GM18517 (cell line): Measurements from ENCODE around the gene NR1H4.
"Not testable (repeated sequence)": the region's sequence is repeated elsewhere in the genome, so short reads cannot be mapped to it uniquely, and the experiment has no call there.

Experiments used
- ATAC-seq: cut with Tn5 transposase; IDR thresholded peaks from one replicate; pipeline ENCODE4 v1.9.1; 2021; ENCODE audit warnings: mild to moderate bottlenecking, moderate library complexity; ENCODE audit not compliant: unreplicated experiment

NR1H4 gene

DNA sequence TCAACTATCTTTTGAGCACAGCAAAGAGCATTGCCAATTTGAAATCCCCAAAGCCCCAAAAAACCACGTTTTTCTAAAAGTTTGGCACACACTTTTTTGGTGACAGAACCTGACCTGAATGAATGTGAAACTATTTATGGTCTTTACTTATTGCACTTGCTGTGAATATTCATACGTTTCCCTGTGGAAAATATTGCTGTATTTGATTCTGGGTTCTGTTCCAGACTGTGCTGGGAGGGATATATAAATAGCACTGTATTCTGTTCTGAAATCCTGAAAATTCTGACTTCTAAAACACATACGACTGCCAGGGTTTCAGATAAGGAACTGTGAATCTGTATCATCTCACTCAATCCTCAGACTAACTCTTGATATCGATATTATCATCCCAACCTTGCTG lies 35.1 kb downstream of the NR1H4 start:
- ATAC-seq, result no peak

GRCh38 chr12:100512692-100513091 lies 39.0 kb downstream of the NR1H4 start:
- ATAC-seq, result no peak

DNA sequence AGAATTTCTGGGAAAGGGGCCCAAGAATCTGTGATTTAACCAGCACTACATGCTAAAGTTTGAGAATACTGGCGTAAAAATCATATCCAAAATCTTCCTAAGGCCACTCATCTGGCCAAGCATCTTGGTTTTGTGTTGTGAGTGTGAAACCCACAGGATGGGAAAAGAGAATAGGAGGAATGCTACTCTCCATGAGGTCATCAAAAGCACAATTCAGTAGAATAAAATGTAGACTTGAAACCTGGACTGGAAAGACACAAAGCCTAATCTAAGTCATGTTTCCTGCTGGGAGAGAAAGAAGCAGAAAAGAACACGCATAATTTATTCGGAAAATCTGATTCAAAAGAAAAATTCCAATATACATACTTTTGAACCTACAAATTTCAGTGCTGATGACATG lies 42.3 kb downstream of the NR1H4 start:
- no peak for ATAC-seq

DNA sequence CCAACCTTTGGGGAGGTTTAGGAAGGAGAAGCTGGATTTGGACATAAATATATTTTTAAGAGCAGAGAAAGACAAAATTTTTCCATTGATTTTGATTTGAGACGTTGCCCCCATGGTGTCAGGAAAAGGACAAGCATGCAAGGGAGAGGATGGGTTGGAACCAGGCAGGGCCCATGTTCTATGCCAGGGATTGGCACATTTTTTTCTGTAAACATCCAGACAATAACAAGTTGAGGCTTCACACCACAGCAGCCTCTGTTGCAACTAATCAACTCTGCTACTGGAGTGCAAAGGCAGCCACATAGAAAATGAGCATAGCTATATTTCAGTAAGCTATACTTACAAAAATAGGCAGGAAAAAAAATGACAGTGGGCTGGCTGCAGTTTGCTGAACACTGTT lies 44.7 kb downstream of the NR1H4 start:
- ATAC-seq, result no peak

GRCh38 chr12:100520048-100520769 lies 46.5 kb downstream of the NR1H4 start:
- no peak for ATAC-seq

GRCh38 chr12:100521958-100522357 lies 48.3 kb downstream of the NR1H4 start:
- no peak for ATAC-seq

DNA sequence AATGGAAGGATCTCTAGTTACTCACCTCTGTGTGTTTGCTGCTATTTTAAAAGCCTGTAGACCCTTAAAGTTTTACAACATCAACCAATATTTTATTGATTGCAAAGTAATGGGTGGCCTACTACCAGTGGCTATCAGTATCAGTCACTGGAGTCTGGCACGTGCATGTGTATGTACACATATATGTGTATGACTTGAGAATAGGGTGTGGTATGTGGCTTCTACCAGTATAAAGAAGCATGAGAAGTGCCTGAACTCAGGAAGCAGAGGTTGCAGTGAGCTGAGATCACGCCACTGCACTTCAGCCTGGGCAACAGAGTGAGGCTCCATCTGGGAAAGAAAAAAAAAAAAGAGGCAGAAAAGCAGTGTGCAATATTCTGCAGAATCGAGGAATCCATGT lies 54.4 kb downstream of the NR1H4 start:
- ATAC-seq, result no peak

DNA sequence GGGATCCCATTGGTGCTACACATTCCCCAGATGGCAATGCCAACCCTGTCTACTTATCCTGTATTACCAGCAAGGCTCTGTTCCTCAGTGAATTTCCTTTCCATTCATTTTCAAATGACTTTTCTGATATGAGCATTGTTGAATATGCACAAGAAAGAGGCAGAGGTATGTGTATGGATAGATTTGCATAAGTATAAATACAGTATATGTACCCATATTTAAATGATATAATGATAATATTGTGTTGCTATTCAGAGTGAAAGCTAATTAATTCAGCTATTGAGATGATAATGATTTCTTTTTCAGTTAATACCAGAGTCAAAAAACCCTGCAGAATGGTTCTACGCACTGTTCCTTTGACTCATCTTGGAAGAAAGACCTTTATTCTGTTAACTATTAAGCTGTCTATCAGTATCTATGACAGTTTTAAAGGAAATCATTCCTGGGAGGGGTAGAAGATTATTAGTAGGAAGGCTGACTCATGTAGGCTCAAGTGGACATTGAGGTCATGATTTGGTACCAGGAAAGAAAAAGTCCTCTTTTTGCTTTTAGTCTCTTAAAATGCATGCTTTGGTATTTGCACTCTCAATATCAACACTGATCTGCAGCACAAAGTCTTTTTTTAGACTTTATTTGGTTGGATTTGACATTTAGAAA lies 54.9 kb downstream of the NR1H4 start:
- no peak for ATAC-seq

- ATAC-seq, result no peak
Observed at GRCh38 chr12:100529756-100530350, 56.2 kb downstream of the NR1H4 start.

GRCh38 chr12:100533376-100533775 lies 59.7 kb downstream of the NR1H4 start:
- ATAC-seq, result no peak

GRCh38 chr12:100534625-100535227 lies 61.1 kb downstream of the NR1H4 start:
- ATAC-seq, result no peak

GRCh38 chr12:100539202-100539601 lies 65.5 kb downstream of the NR1H4 start:
- no peak for ATAC-seq

DNA sequence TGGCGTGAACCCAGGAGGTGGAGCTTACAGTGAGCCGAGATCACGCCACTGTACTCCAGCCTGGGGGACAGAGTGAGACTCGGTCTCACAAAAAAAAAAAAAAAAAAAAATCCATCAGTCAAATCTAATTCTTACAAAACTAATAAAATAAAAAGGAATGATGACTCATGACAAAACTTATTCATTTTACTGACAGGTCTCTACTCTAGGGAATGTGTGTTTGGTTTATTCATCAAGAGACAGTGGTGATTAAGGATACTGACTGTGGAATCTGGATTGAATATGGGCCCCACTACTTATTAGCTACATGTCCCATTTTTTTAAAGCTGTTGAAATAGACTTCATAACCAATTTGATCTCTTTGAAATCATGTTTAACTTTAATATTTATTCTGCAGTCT lies 70.5 kb downstream of the NR1H4 start:
- ATAC-seq, result no peak

DNA sequence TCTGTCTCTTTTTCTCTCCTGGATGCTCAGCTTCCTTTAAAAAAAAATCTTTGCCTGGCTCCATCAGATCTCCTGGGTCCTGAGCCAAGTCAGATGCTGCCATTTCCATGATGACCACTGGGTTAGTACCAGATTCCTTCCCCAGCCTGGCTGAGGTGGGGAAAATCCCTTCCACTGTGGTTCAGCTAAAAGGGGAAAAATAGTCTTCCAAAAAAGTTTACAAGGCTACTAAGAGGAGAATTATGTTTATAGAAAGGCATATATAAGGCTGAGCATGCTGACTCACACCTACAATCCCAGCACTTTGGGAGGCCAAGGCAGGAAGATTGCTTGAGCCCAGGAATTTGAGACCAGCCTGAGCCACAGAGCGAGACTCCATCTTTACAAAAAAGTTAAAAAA lies 71.4 kb downstream of the NR1H4 start:
- ATAC-seq, result no peak

DNA sequence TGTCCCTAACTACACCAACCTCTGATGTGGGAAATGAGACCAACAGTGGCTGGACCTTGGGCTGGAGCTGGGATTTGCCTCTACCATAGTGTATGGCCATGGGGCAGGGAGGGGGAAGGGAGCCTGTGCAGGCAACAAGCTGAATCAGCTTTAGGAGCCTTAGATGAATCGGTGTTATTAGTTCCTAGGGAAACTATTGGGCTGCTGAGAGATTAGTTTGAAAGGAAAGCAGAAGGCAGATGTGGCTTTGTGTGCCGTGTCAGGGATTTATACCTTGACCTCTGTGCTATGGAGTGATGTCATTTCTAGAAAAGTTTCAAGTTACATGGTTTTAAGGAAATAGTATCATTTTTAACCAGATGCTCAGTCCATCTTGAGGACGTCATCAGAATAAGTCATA lies 80.3 kb downstream of the NR1H4 start:
- ATAC-seq, result no peak

GRCh38 chr12:100554608-100555077 lies 81.0 kb downstream of the NR1H4 start:
- ATAC-seq, result no peak

- ATAC-seq, result no peak
Observed at GRCh38 chr12:100555722-100556121, 82.1 kb downstream of the NR1H4 start.

DNA sequence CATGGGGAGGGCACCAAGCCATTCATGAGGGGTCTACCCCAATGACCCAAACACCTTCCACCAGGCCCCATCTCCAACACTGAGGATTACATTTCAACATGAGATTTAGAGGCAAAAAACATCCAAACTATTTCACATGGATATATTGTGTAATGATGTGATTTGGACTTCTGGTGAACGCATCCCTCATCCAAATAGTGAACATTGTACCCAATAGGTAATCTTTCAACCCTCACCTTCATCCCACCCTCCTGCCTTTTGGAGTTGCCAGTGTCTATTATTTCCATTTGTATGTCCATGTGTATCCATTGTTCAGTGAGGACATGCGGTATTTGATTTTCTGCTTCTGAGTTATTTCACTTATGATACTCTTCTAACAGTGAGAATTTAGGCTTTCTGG lies 83.7 kb downstream of the NR1H4 start:
- ATAC-seq, result no peak

GRCh38 chr12:100559261-100559660 lies 85.6 kb downstream of the NR1H4 start:
- not testable (repeated sequence) for ATAC-seq

DNA sequence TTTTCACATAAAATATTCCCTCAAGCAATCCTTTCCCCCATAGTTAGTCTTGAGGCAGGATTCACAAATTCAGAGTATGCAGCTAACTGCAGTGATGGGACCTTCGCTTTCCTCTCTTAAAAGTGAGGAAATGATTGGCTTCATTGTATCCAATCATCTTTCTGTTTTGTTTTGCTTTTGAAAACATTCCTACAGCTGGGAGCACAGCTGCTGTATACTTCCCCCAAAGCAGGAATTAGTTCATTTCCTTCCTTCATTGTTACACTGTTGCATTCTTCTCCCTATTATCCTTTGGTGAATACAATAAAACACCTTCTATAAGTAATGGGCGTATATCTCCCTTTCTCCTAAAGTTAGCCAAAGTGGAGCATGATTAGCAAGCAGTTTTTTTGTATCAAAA lies 90.4 kb downstream of the NR1H4 start:
- ATAC-seq, result no peak

GRCh38 chr12:100564905-100565467 lies 91.3 kb downstream of the NR1H4 start:
- no peak for ATAC-seq
